ENCODE measurements around the gene CCL26.

The CCL26 gene

DNA sequence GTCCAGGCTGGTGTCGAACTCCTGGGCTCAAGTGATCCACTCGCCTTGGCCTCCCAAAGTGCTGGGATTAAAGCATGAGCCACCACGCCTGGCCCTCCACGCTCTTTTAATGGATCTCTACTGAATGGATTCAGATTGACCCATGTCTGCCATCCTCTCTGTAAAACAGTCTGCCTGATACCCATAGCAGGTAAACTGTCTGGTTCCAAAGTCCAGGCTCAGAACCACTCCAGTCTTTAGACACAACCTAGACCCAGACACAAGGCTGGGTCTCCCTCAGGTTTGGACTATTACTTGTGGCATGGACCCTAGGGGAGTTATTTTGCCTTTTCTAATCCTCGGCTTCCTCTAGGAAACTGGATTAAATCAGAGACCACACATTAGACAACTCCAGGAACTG lies 52.4 kb downstream of the CCL26 start:
- FAIRE-seq = no peak
- TF ChIP-seq POLR2A (IDR thresholded peaks at IDR 0.05; ENCODE audit: low read depth, low read length) = no peak
- no peak for TF ChIP-seq POLR2AphosphoS5 (IDR thresholded peaks at IDR 0.05; ENCODE audit: low read depth, low read length)
- TF ChIP-seq TAF1 (IDR thresholded peaks at IDR 0.05; ENCODE audit: borderline replicate concordance, low read depth, low read length) = no peak
- no peak for DNase-seq (ENCODE audit: insufficient read length)
